WTC11 (cell line): ENCODE data around the gene SAG. TPM values are rescaled to one million over a fixed set of nuclear protein-coding genes. Genes with fewer than 3 reads are reported as not detected.

Experiments
- ATAC-seq: fragments of 200-7000 bp; cut with Tn5 transposase; 2 replicates; pipeline ENCODE4 v1.10.0; 2021; ENCODE audit warnings: mild to moderate bottlenecking, moderate library complexity
- CTCF ChIA-PET: fragments of 300-600 bp; sonication (Branson Sonifier 250); formaldehyde crosslinking; loops from one replicate; lab custom pipeline; 2021; ENCODE audit warnings: antibody characterized with exemption; lab: Charles Lee
- POLR2A ChIA-PET: fragments of 350-600 bp; sonication (Branson Sonifier 250); formaldehyde crosslinking; loops from one replicate; lab custom pipeline; 2021; ENCODE audit warnings: antibody characterized with exemption; lab: Charles Lee
- DNase-seq: peaks from one replicate; pipeline ENCODE4 v3.0.0; 2021; ENCODE audit warnings: low spot score
- H3K27ac Mint-ChIP-seq: 2 replicates; pipeline ENCODE4 v1.8.0; 2021; ENCODE audit warnings: mixed read lengths
- H3K27me3 Mint-ChIP-seq: 2 replicates; pipeline ENCODE4 v1.8.0; 2021; ENCODE audit warnings: low read depth, mild to moderate bottlenecking, moderate library complexity, mixed read lengths
- H3K36me3 Mint-ChIP-seq: 2 replicates; pipeline ENCODE4 v1.8.0; 2021; ENCODE audit warnings: mixed read lengths
- H3K4me1 Mint-ChIP-seq: 2 replicates; pipeline ENCODE4 v1.8.0; 2022; ENCODE audit warnings: mixed read lengths
- H3K4me3 Mint-ChIP-seq: 2 replicates; pipeline ENCODE4 v1.8.0; 2021; ENCODE audit warnings: mild to moderate bottlenecking, moderate library complexity, mixed read lengths
- H3K9me3 Mint-ChIP-seq: 2 replicates; pipeline ENCODE4 v1.8.0; 2021; ENCODE audit warnings: mixed read lengths
- FOXJ3 ChIP-seq: sonication (generic); formaldehyde crosslinking; IDR thresholded peaks from 2 replicates; pipeline ENCODE4 v1.9.0; 2021; ENCODE audit warnings: missing genetic modification reagents, mild to moderate bottlenecking, borderline replicate concordance
- FOXP1 ChIP-seq: sonication (generic); formaldehyde crosslinking; IDR thresholded peaks from 2 replicates; pipeline ENCODE4 v1.8.0; 2022; ENCODE audit warnings: missing genetic modification reagents, mild to moderate bottlenecking, moderate library complexity, borderline replicate concordance
- GRHL2 ChIP-seq: fragments of 250-450 bp; sonication (Bioruptor Pico); IDR thresholded peaks from 2 replicates; pipeline ENCODE4 v1.8.0; 2022; ENCODE audit warnings: mild to moderate bottlenecking, moderate library complexity; ENCODE audit not compliant: insufficient replicate concordance, severe bottlenecking
- IRF2 ChIP-seq: sonication (generic); formaldehyde crosslinking; IDR thresholded peaks from 2 replicates; pipeline ENCODE4 v1.8.0; 2022; ENCODE audit warnings: low read depth, missing genetic modification reagents, borderline replicate concordance
- KAT7 ChIP-seq: sonication (generic); formaldehyde crosslinking; IDR thresholded peaks from 2 replicates; pipeline ENCODE4 v1.8.1; 2023; ENCODE audit warnings: missing genetic modification reagents, mild to moderate bottlenecking, borderline replicate concordance
- PRRX2 ChIP-seq: fragments of 250-450 bp; sonication (Bioruptor Pico); IDR thresholded peaks from 2 replicates; pipeline ENCODE4 v1.8.0; 2021; ENCODE audit warnings: mild to moderate bottlenecking
- RELA ChIP-seq: sonication (generic); formaldehyde crosslinking; IDR thresholded peaks from 2 replicates; pipeline ENCODE4 v1.8.1; 2022; ENCODE audit warnings: missing genetic modification reagents, mild to moderate bottlenecking, borderline replicate concordance
- RORB ChIP-seq: fragments of 250-450 bp; sonication (Bioruptor Pico); IDR thresholded peaks from 2 replicates; pipeline ENCODE4 v1.9.0; 2021; ENCODE audit warnings: mild to moderate bottlenecking
- SMAD3 ChIP-seq: sonication (generic); formaldehyde crosslinking; IDR thresholded peaks from 2 replicates; pipeline ENCODE4 v1.8.0; 2022; ENCODE audit warnings: missing genetic modification reagents, mild to moderate bottlenecking, borderline replicate concordance
- TEAD4 ChIP-seq: sonication (generic); formaldehyde crosslinking; IDR thresholded peaks from 2 replicates; pipeline ENCODE4 v1.8.0; 2022; ENCODE audit warnings: mild to moderate bottlenecking, missing genetic modification reagents
- TP53 ChIP-seq: sonication (generic); formaldehyde crosslinking; IDR thresholded peaks from 2 replicates; pipeline ENCODE4 v1.8.1; 2023; ENCODE audit warnings: mild to moderate bottlenecking, missing genetic modification reagents
- total RNA-seq: library from RNA; stranded (reverse); gene quantifications from 3 replicates; pipeline ENCODE4 v1.2.3, GENCODE V29; 2021
- TF ChIP-seq, protein P1 (sequence below): fragments of 250-450 bp; sonication (Bioruptor Pico); IDR thresholded peaks from 2 replicates; pipeline ENCODE4 v2.1.2; 2022; ENCODE audit warnings: mild to moderate bottlenecking, moderate library complexity
- TF ChIP-seq, protein P2 (sequence below): sonication (generic); formaldehyde crosslinking; IDR thresholded peaks from 2 replicates; pipeline ENCODE4 v1.8.0; 2023; ENCODE audit warnings: missing genetic modification reagents, mild to moderate bottlenecking, borderline replicate concordance
- TF ChIP-seq, protein P3 (sequence below): sonication (generic); formaldehyde crosslinking; IDR thresholded peaks from 2 replicates; pipeline ENCODE4 v1.8.1; 2022; ENCODE audit warnings: mild to moderate bottlenecking, missing genetic modification reagents, moderate library complexity, borderline replicate concordance
- TF ChIP-seq, protein P4 (sequence below): sonication (generic); formaldehyde crosslinking; IDR thresholded peaks from 2 replicates; pipeline ENCODE4 v1.8.0; 2022; ENCODE audit warnings: missing genetic modification reagents
- TF ChIP-seq, protein P5 (sequence below): fragments of 250-450 bp; sonication (Bioruptor Pico); IDR thresholded peaks from 2 replicates; pipeline ENCODE4 v1.9.0; 2021; ENCODE audit warnings: mild to moderate bottlenecking

SAG gene
- total RNA-seq, 1 experiment from 2014 or later: not detected

DNA sequence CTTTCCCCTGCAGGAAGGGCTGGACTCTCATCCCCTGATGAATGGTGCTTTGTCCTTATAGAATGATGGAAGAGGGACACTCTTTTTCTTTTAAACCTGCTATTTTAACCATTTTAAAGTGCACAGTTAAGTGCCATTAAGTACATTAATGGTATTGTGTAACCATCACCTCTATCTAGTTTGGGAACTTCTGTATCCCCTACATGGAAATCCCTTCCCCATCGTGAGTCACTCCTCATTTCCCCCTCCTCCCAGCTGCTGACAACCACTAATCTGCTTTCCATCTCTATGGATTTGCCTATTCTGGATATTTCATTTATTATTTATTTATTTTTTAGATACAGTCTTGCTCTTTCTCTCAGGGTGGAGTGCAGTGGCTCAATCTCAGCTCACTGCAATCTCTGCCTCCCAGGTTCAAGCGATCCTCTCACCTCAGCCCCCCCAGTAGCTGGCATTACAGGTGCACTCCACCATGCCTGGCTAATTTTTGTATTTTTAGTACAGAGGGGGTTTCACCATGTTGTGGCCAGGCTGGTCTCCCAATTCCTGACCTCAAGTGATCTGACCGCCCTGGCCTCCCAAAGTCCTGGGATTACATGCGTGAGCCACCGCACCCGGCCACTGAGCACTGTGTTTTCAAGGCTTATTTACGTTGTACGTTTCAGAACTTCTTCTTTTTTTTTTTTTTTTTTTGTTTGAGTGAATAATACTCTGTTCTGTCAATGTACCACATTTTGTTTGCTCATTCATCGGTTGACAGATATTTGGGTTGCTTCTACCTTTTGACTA, 62.5 kb downstream of the SAG start:
- no peaks in the 10 kb centered on the region; the same call in 1 of the 2 replicates for H3K27me3 Mint-ChIP-seq
- no peak overlapping the region for H3K4me3 Mint-ChIP-seq
- peaks cover 20% of the 10 kb centered on the region for H3K4me1 Mint-ChIP-seq
- no peak for ATAC-seq
- H3K36me3 Mint-ChIP-seq: peaks cover 2% of the 10 kb centered on the region; the same call in 1 of the 2 replicates
- H3K27ac Mint-ChIP-seq: peak overlapping the region; percentile 37; the same call in 1 of the 2 replicates
- CTCF ChIA-PET: no interaction called here
- DNase-seq: no peak
- H3K9me3 Mint-ChIP-seq: no peaks in the 10 kb centered on the region
- no peak for TF ChIP-seq PRRX2 (CRISPR knock-in tag)
- TF ChIP-seq FOXJ3: no peak
- no peak for TF ChIP-seq TP53 (CRISPR knock-in tag)
- no peak for TF ChIP-seq SMAD3 (CRISPR knock-in tag)
- TF ChIP-seq, protein P1, sequence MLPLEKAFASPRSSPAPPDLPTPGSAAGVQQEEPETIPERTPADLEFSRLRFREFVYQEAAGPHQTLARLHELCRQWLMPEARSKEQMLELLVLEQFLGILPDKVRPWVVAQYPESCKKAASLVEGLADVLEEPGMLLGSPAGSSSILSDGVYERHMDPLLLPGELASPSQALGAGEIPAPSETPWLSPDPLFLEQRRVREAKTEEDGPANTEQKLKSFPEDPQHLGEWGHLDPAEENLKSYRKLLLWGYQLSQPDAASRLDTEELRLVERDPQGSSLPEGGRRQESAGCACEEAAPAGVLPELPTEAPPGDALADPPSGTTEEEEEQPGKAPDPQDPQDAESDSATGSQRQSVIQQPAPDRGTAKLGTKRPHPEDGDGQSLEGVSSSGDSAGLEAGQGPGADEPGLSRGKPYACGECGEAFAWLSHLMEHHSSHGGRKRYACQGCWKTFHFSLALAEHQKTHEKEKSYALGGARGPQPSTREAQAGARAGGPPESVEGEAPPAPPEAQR: no peak
- no peak for TF ChIP-seq RELA (CRISPR knock-in tag)
- no peak for TF ChIP-seq TEAD4 (CRISPR knock-in tag)
- no peak for TF ChIP-seq IRF2 (CRISPR knock-in tag)
- TF ChIP-seq, protein P2, sequence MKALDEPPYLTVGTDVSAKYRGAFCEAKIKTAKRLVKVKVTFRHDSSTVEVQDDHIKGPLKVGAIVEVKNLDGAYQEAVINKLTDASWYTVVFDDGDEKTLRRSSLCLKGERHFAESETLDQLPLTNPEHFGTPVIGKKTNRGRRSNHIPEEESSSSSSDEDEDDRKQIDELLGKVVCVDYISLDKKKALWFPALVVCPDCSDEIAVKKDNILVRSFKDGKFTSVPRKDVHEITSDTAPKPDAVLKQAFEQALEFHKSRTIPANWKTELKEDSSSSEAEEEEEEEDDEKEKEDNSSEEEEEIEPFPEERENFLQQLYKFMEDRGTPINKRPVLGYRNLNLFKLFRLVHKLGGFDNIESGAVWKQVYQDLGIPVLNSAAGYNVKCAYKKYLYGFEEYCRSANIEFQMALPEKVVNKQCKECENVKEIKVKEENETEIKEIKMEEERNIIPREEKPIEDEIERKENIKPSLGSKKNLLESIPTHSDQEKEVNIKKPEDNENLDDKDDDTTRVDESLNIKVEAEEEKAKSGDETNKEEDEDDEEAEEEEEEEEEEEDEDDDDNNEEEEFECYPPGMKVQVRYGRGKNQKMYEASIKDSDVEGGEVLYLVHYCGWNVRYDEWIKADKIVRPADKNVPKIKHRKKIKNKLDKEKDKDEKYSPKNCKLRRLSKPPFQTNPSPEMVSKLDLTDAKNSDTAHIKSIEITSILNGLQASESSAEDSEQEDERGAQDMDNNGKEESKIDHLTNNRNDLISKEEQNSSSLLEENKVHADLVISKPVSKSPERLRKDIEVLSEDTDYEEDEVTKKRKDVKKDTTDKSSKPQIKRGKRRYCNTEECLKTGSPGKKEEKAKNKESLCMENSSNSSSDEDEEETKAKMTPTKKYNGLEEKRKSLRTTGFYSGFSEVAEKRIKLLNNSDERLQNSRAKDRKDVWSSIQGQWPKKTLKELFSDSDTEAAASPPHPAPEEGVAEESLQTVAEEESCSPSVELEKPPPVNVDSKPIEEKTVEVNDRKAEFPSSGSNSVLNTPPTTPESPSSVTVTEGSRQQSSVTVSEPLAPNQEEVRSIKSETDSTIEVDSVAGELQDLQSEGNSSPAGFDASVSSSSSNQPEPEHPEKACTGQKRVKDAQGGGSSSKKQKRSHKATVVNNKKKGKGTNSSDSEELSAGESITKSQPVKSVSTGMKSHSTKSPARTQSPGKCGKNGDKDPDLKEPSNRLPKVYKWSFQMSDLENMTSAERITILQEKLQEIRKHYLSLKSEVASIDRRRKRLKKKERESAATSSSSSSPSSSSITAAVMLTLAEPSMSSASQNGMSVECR (CRISPR knock-in tag): no peak
- TF ChIP-seq, protein P3, sequence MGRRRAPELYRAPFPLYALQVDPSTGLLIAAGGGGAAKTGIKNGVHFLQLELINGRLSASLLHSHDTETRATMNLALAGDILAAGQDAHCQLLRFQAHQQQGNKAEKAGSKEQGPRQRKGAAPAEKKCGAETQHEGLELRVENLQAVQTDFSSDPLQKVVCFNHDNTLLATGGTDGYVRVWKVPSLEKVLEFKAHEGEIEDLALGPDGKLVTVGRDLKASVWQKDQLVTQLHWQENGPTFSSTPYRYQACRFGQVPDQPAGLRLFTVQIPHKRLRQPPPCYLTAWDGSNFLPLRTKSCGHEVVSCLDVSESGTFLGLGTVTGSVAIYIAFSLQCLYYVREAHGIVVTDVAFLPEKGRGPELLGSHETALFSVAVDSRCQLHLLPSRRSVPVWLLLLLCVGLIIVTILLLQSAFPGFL (CRISPR knock-in tag): no peak
- no peak for TF ChIP-seq FOXP1
- no peak for TF ChIP-seq GRHL2 (CRISPR knock-in tag)
- no peak for TF ChIP-seq RORB
- no peak for TF ChIP-seq KAT7 (CRISPR knock-in tag)
- TF ChIP-seq, protein P4, sequence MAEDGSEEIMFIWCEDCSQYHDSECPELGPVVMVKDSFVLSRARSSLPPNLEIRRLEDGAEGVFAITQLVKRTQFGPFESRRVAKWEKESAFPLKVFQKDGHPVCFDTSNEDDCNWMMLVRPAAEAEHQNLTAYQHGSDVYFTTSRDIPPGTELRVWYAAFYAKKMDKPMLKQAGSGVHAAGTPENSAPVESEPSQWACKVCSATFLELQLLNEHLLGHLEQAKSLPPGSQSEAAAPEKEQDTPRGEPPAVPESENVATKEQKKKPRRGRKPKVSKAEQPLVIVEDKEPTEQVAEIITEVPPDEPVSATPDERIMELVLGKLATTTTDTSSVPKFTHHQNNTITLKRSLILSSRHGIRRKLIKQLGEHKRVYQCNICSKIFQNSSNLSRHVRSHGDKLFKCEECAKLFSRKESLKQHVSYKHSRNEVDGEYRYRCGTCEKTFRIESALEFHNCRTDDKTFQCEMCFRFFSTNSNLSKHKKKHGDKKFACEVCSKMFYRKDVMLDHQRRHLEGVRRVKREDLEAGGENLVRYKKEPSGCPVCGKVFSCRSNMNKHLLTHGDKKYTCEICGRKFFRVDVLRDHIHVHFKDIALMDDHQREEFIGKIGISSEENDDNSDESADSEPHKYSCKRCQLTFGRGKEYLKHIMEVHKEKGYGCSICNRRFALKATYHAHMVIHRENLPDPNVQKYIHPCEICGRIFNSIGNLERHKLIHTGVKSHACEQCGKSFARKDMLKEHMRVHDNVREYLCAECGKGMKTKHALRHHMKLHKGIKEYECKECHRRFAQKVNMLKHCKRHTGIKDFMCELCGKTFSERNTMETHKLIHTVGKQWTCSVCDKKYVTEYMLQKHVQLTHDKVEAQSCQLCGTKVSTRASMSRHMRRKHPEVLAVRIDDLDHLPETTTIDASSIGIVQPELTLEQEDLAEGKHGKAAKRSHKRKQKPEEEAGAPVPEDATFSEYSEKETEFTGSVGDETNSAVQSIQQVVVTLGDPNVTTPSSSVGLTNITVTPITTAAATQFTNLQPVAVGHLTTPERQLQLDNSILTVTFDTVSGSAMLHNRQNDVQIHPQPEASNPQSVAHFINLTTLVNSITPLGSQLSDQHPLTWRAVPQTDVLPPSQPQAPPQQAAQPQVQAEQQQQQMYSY (CRISPR knock-in tag): no peak
- TF ChIP-seq, protein P5, sequence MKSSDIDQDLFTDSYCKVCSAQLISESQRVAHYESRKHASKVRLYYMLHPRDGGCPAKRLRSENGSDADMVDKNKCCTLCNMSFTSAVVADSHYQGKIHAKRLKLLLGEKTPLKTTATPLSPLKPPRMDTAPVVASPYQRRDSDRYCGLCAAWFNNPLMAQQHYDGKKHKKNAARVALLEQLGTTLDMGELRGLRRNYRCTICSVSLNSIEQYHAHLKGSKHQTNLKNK (CRISPR knock-in tag): no peak
- TF ChIP-seq, all 79 proteins: peak for 0
- POLR2A ChIA-PET: no interaction called here
